Effector memory CD4-positive, alpha-beta T cell (primary cell): ENCODE results near the gene MYL2.

Experiments used
- DNase-seq, 3 donors: peaks; one replicate each; pipeline ENCODE4 v3.0.0-alpha.2; 2020
- H3K27ac ChIP-seq: 2 replicates; pipeline ENCODE4 v1.7.0; 2013; ENCODE audit warnings: mild to moderate bottlenecking, low read length, moderate library complexity; ENCODE audit not compliant: insufficient read depth, poor library complexity, severe bottlenecking
- H3K27me3 ChIP-seq: replicated peaks from 2 replicates; pipeline ENCODE4 v1.7.0; 2013; ENCODE audit warnings: mild to moderate bottlenecking, low read length; ENCODE audit not compliant: insufficient read depth, control insufficient read depth, poor library complexity, severe bottlenecking
- H3K36me3 ChIP-seq: 2 replicates; pipeline ENCODE4 v1.7.0; 2013; ENCODE audit warnings: mild to moderate bottlenecking, low read length, moderate library complexity; ENCODE audit not compliant: control insufficient read depth, insufficient read depth
- H3K4me1 ChIP-seq: 2 replicates; pipeline ENCODE4 v1.7.0; 2013; ENCODE audit warnings: low read length, mild to moderate bottlenecking; ENCODE audit not compliant: control insufficient read depth, insufficient read depth, poor library complexity, severe bottlenecking
- H3K4me3 ChIP-seq: 2 replicates; pipeline ENCODE4 v1.7.0; 2013; ENCODE audit warnings: low read length, low read depth, mild to moderate bottlenecking; ENCODE audit not compliant: insufficient read depth, poor library complexity, severe bottlenecking
- H3K9me3 ChIP-seq: 2 replicates; pipeline ENCODE4 v1.7.0; 2013; ENCODE audit warnings: mild to moderate bottlenecking, low read length, moderate library complexity; ENCODE audit not compliant: control insufficient read depth

Gene MYL2

DNA sequence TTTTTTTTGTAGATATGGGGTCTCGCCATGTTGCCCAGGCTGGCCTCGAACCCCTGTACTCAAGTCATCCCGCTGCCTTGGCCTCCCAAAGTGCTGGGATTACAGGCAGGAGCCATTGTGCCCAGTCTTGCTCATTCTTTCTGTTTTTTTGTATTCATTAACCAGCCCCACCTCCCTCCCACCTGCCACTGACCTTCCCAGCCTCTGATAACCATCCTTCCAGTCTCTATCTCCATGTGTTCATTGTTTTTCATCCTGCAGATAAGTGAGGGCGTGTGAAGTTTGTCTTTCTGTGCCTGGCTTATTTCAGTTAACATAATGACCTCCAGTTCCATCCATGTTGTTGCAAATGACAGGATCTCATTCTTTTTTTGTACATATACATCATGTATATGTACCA, 19.0 kb downstream of the MYL2 start:
- H3K9me3 ChIP-seq = no peaks in the 10 kb centered on the region
- no peaks in the 10 kb centered on the region for H3K36me3 ChIP-seq
- no peaks in the 10 kb centered on the region for H3K4me1 ChIP-seq
- no peak overlapping the region for H3K27ac ChIP-seq
- no peak for DNase-seq
- no peak overlapping the region for H3K4me3 ChIP-seq
- no peaks in the 10 kb centered on the region for H3K27me3 ChIP-seq

GRCh38 chr12:110896559-110896958, 23.8 kb downstream of the MYL2 start:
- Histone ChIP-seq H3K27ac (no peak overlapping the region), H3K9me3 (no peaks in the 10 kb centered on the region), H3K4me3 (no peak overlapping the region), H3K36me3 (no peaks in the 10 kb centered on the region), H3K27me3 (no peaks in the 10 kb centered on the region), H3K4me1 (no peaks in the 10 kb centered on the region)
- no peak for DNase-seq

DNA sequence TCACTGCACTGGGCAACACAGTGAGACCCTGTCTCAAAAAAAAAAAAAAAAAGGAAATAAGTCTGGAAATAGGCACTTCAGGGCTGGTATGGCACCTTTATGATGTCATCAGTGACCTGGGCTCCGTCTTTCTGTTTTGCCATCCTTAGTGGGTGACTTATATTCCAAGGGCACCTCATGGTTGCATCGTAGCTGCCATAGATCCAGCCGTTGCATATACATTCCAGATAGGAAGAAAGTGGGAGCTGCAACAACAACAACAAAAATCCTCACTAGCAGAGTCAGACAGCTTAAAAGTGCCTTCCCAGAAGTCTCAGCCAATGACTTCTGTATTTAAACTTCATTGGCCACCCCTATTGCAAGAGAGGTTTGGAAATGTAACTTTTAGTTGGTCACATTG, 26.4 kb downstream of the MYL2 start:
- Histone ChIP-seq H3K27ac (no peak overlapping the region), H3K4me1 (no peaks in the 10 kb centered on the region), H3K27me3 (no peaks in the 10 kb centered on the region), H3K36me3 (no peaks in the 10 kb centered on the region), H3K4me3 (no peak overlapping the region), H3K9me3 (no peaks in the 10 kb centered on the region)
- no peak for DNase-seq

DNA sequence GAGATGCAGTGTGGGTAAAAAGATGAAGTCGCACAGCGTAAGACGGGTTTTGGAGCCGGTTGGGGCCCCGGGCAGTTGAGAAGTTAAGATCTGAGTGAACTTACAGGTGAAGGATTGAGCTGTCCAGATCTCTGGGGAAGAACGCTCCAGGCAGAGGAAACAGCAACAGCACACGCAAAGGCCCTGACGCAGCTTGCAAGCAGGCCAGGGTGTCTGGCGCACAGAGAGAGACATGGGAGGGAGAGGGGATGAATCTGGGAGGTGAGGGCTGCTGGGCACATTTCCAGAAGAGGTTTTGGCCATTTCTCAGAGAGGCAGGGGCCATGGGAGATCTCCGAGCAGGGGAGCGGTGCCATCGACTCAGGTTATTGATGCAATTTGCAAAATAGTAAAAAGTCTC, 31.0 kb downstream of the MYL2 start:
- no peak for DNase-seq
- no peaks in the 10 kb centered on the region for H3K4me1 ChIP-seq
- H3K4me3 ChIP-seq = no peak overlapping the region
- H3K27ac ChIP-seq = no peak overlapping the region
- no peaks in the 10 kb centered on the region for H3K36me3 ChIP-seq
- no peaks in the 10 kb centered on the region for H3K27me3 ChIP-seq
- H3K9me3 ChIP-seq = no peaks in the 10 kb centered on the region

GRCh38 chr12:110888256-110888991, 32.0 kb downstream of the MYL2 start:
- Histone ChIP-seq H3K4me3 (no peak overlapping the region), H3K27ac (no peak overlapping the region), H3K4me1 (no peaks in the 10 kb centered on the region), H3K36me3 (no peaks in the 10 kb centered on the region), H3K9me3 (no peaks in the 10 kb centered on the region), H3K27me3 (no peaks in the 10 kb centered on the region)
- DNase-seq = no peak

DNA sequence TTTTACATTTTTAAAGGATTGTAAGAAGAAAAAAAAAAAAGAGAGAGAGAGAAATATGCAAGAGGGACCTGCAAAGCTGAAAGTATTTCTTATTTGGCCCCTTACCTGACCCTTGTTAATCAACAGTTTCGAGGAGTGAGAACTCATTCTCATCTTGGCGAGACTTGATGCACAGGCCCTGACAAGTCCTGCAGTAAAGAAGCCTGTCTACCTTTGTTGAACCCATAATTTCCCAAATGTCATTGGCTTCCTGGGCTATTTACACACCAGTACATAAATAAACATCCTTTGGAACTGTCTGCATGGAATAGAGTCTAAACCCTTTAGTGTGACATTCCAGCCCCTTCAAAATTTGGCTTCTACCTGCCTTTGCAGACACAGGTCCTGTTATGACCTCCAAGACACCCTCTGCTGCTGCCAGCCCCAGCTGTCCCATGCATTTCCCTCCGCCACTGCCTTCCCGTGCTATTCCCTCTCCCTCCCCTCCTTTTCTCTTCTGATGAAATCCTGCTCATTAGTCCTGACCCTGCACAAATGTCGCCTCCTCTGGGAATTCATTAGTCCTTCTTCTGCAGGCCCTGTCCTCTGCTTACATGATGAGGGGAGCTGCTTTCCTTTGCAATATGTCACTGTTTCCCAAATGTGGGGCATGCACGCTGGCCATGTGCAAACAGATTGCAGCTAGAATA, 35.1 kb downstream of the MYL2 start:
- Histone ChIP-seq H3K4me3 (no peak overlapping the region), H3K27me3 (no peaks in the 10 kb centered on the region), H3K4me1 (no peaks in the 10 kb centered on the region), H3K27ac (no peak overlapping the region), H3K9me3 (no peaks in the 10 kb centered on the region), H3K36me3 (no peaks in the 10 kb centered on the region)
- no peak for DNase-seq

DNA sequence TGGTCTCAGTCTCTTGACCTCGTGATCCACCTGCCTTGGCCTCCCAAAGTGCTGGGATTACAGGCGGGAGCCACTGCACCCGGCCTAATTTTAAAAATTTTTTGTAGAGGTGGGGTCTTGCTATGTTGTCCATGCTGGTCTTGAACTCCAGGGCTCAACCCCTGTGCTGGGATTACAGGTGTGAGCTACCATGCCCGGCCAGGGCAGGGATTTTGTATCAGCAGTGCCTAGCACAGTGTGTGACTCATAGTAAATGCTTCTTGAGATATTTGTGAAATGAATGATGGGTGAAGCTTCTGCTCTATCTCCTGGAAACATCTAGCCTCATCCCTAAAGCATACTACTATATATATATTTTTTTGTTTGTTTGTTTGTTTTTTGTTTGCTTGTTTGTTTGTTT, 37.1 kb downstream of the MYL2 start:
- Histone ChIP-seq H3K27ac (no peak overlapping the region), H3K36me3 (no peaks in the 10 kb centered on the region), H3K4me3 (no peak overlapping the region), H3K4me1 (no peaks in the 10 kb centered on the region), H3K27me3 (no peaks in the 10 kb centered on the region), H3K9me3 (no peaks in the 10 kb centered on the region)
- DNase-seq = no peak

GRCh38 chr12:110880651-110881050, 39.7 kb downstream of the MYL2 start:
- Histone ChIP-seq H3K27ac (no peak overlapping the region), H3K4me3 (no peak overlapping the region), H3K9me3 (no peaks in the 10 kb centered on the region), H3K36me3 (no peaks in the 10 kb centered on the region), H3K27me3 (no peaks in the 10 kb centered on the region), H3K4me1 (no peaks in the 10 kb centered on the region)
- DNase-seq = no peak

DNA sequence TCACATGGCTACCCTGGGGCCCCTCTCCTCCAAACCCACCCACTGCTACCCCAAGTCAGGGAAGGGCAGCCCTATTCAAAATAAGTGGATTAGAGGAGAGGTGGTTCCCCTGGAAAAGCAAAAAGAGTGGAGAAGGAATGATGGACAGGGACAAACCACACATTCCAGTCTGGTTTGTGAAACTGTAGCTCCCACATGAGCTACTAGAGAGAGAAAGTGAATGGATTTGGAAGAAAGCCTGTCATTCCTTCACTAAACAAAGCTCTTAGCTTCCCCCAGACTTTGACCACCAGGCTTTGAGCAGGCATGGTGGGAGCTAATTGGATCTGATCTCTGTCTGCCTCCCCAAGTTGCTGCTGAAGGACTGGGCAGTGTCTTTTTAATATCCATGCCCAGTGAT, 45.6 kb downstream of the MYL2 start:
- Histone ChIP-seq H3K4me1 (no peaks in the 10 kb centered on the region), H3K4me3 (no peak overlapping the region), H3K27ac (no peak overlapping the region), H3K27me3 (no peaks in the 10 kb centered on the region), H3K9me3 (no peaks in the 10 kb centered on the region), H3K36me3 (no peaks in the 10 kb centered on the region)
- no peak for DNase-seq

GRCh38 chr12:110874351-110874750, 46.0 kb downstream of the MYL2 start:
- H3K27me3 ChIP-seq = no peaks in the 10 kb centered on the region
- no peaks in the 10 kb centered on the region for H3K4me1 ChIP-seq
- H3K27ac ChIP-seq = no peak overlapping the region
- no peaks in the 10 kb centered on the region for H3K36me3 ChIP-seq
- H3K9me3 ChIP-seq = no peaks in the 10 kb centered on the region
- no peak for DNase-seq
- H3K4me3 ChIP-seq = no peak overlapping the region
